ENCODE measurements around the gene DEAF1.

DEAF1 gene

DNA sequence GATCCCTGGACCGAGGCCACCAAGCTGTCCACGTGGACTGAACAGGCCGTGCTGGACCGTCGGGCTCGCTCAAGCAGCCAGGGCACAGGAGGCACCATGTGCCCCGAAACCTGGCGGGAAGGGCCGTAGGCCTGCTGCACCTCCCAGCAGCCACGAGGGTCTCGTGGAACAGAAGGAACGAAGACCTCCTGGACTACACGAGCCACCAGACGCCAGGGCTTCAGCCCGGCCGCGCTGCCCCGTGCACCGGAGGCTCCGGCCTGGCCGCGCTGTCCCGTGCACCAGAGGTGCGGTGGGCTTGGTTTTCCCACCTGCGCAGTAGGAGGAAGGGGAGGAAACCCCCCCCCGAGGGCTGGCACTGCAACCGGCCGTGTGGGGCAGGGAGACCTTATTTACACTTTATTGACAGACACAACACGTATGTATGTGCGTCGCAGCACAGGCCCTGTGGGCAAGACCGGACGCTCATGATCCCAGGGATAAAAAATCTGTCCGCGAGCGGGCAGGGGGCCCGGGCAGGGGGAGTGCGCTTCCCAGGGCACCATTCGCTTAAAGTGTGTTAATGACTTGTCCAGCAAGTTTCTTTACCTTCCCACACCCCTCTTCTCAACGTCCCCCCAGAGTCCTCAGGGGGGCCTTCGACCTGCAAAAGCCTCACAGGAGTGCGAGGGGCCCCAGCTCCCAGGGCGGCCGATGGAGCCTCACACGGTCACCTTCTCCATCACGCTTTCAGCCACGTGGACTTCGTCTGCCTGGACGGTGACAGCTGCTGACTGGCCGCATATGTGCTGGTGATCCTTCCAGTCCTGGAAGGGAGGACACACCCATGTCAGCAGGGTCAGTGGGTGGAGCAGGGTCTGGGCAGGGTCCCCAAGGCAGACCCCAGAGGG, 50.9 kb downstream of the DEAF1 start:
- no peak for DNase-seq

DNA sequence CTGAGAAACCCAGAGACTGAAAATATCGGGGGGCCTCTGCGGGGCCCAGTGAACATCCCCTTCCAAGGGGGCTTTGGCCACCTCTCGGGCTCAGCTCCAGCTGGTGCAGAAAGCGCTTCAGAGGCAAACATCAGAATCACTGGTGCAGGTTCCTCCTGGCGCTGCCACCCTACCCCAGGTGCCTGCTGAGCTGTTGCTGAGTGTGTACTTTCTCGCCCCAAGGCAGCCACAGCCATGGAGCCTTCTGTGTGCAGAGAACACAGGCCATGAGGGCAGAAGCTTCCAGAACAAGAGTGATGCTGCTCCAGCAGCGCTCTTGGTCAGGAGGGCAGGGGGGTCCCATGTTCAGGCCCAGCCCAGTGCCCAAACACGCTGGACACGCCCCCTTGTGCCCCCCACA, 51.7 kb downstream of the DEAF1 start:
- no peak for DNase-seq

DNA sequence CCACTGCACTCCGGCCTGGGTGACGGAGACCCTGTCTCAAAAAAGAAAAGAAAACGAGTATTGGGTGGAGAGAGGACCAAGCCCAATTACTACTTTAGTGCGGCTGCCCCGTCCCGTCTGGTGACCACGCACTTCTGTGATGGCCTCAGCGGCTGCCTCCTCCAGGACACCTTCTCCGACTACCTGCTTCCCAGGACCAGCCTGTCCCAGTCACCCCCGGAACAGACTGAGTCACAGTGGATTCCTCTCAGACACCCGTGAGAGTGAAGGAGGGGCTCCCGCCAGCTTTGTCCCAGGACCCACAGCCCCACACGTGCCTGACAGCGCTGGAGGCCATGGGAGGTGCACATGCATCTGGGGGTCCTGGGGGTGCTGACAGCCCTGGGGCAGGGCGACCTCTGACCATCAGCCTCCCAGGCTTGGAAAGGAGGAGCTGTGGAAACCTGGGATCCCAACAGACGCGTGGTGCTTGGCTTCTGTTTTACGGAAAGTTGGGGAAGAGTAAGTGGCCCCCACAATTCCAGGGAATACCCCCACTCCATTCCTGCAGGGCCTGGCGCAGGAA, 53.1 kb downstream of the DEAF1 start:
- DNase-seq, result no peak

DNA sequence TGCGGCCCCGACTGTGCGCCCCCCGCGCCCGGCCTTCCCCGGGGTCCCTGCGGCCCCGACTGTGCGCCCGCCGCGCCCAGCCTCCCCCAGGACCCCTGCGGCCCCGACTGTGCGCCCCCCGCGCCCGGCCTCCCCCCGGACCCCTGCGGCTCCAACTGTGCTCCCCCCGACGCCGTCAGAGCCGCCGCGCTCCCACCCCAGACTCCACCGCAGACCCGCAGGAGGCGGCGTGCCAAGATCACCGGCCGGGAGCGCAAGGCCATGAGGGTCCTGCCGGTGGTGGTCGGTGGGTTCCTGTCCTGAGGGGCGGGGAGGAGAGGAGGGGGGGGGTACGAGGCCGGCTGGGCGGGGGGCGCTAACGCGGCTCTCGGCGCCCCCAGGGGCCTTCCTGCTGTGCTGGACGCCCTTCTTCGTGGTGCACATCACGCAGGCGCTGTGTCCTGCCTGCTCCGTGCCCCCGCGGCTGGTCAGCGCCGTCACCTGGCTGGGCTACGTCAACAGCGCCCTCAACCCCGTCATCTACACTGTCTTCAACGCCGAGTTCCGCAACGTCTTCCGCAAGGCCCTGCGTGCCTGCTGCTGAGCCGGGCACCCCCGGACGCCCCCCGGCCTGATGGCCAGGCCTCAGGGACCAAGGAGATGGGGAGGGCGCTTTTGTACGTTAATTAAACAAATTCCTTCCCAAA, 54.9 kb downstream of the DEAF1 start:
- no peak for DNase-seq

DNA sequence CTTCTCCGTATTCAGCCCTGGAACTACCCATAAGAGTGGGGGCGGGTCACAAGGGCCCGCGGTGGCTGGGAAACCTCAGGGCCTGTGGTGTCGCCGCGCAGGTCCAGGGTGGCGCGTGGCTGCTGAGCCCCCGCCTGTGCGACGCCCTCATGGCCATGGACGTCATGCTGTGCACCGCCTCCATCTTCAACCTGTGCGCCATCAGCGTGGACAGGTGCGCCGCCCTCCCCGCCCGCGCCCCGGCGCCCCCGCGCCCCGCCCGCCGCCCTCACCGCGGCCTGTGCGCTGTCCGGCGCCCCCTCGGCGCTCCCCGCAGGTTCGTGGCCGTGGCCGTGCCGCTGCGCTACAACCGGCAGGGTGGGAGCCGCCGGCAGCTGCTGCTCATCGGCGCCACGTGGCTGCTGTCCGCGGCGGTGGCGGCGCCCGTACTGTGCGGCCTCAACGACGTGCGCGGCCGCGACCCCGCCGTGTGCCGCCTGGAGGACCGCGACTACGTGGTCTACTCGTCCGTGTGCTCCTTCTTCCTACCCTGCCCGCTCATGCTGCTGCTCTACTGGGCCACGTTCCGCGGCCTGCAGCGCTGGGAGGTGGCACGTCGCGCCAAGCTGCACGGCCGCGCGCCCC, 55.6 kb downstream of the DEAF1 start:
- DNase-seq, result no peak

DNA sequence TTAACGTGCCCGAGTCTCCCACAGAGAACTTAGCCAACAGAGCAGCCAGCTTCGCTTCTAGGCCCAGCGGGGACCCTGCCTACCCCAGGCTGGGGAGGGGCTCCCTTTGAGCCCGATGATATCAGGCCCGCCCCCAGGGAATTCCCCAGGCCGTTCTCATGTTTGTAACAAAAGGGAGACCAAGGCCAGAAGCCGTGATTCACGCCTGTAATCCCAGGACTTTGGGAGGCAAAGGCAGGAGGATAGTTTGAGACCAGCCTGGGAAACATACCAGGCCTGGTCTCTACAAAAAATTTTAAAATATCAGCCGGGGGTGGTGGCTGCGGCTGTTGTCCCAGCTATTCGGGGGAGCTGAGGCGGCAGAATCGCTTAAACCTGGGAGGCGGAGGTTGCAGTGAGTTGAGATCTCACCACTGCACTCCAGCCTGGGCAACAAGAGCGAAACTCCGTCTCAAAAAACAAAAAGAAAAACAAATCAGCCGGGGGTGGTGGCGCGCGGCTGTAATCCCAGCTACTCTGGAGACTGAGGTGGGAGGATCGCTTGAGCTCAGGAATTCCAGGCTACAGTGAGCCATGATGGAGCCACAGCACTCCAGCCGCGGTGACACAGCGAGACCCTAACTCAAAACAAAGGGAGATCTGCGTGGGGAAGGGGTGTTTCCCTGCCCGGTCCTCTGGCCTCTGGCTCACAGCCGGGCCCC, 56.2 kb downstream of the DEAF1 start:
- DNase-seq, result no peak

DNA sequence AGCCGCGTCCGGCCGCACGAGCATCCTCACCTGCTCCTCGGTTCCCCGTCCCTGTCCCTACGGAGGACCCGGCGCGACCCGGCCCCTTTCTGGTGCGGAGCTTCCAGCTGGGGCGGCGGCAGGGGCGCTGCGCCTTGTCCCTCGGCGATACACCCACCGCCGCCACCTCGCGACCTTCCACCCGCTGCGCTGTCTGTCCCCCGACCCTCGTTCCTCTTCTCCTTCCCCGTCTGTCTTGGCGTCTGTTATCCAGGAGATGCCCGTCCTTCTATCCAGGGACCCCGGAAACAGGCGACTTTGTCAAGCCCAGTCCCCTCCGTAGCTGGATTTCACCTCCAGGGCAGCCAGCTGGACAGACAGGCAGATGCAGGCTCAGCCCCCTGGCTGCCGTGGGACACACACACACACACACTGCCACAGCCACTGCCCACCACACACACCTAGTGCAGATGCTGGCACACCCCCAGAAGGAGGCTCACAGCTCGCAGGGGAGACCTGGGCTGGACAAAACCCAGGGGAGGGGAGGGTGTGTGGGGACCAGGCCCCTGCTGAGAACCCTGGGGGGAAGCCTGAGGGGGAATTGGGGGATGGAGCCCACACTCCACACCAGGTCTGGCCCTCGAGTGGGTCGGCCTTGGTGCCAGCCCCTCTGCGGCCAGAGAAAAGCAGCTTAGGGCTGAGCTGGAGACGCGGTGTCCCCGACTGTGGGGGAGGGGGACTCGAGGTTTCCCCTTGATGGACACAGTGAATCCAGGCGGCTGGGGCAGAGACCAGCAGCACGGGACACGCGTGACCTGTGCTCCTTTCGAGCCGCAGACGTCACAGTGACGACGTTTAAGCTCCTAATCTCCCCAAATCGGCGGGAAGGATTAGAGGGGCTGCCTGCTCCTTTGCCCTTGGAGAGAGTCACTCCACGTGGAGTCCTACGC, 57.2 kb downstream of the DEAF1 start:
- no peak for DNase-seq

DNA sequence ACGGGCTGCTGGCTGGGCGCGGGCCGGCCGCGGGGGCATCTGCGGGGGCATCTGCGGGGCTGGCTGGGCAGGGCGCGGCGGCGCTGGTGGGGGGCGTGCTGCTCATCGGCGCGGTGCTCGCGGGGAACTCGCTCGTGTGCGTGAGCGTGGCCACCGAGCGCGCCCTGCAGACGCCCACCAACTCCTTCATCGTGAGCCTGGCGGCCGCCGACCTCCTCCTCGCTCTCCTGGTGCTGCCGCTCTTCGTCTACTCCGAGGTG, 57.8 kb downstream of the DEAF1 start:
- no peak for DNase-seq

DNA sequence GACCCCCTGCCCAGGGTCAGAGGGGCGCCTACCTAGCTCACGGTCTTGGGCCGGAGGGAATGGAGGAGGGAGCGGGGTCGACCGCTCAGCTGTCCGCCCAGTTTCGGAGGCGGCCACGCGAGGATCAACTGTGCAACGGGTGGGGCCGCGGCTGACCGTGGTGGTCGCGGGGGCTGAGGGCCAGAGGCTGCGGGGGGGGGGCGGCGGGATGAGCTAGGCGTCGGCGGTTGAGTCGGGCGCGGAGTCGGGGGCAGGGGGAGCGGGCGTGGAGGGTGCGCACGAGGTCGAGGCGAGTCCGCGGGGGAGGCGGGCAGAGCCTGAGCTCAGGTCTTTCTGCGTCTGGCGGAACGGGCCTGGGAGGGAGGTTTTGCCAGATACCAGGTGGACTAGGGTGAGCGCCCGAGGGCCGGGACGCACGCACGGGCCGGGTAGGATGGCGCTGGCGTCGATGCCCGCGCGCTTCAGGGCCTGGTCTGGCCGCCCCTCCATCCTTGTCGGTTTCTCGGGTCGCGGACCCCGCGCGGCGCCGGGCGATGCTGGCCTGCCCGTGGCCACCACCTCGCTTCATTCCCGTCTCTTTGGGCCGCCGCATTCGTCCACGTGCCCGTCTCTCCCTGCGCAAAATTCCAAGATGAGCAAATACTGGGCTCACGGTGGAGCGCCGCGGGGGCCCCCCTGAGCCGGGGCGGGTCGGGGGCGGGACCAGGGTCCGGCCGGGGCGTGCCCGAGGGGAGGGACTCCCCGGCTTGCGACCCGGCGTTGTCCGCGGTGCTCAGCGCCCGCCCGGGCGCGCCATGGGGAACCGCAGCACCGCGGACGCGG, 58.3 kb downstream of the DEAF1 start, which contains the start of gene DRD4:
TSS of gene DRD4 (plus strand) at position 759 of the 822 bp plus-strand sequence. CDS start at position 795, 36 bp downstream.
- no peak for DNase-seq

DNA sequence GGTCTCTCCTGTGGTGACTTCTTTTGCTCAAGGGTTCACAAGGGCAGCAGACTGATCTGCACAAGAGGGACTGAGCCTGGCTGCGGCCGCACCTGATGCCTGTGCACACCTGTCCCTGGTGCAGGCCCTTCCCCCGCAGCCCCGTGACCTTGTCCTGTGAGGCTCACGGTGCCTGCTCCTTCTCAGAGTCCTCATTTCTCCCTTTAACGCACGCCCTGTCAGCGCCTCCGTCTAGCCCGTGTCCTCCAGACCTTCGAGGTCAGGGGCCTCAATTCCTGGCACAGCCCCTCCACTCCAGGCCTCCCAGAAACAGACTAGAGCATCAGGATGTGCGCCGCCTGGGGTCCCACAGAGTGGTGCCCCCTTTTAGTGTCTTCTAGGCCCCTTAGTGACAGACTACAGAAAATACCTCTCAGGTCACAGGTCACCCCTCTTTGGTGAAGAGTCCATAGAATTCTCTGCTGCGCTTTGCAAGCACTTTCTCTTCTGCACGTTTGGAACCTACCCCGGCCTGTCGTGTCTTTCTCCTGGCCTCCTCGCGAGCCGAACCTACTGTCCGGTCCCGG, 59.0 kb downstream of the DEAF1 start:
- DNase-seq, result no peak

DNA sequence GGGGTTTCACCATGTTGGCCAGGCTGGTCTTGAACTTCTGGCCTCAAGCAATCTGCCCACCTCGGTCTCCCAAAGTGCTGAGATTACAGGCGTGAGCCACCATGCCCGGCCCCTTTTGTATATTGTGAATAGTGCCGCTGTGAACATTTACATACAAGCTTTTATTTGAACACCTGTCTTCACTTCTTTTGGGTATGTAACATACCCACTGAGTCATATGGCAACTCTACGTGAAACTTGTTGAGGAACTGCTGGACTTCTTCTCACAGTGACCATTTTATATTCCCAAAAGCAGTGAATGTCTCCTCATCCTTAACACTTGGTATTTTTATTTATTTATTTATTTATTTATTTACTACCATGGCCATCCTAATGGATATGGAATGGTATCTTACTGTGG, 64.2 kb downstream of the DEAF1 start:
- no peak for DNase-seq

DNA sequence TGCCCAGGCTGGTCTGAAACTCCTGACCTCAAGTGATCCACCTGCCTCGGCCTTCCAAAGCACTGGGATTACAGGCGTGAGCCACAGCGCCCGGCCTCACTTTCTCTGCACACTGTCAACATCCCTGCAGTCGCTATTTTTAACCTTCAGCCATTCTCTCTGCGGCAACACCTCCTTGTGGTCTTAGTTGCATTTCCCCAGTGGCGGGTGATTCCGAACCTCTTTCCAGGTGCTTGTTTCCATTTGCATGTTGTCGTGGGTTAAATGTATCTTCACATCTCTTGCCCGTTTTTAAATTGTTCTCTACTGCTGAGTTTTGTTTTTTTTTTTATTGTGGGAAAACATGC, 65.8 kb downstream of the DEAF1 start:
- DNase-seq, result no peak

DNA sequence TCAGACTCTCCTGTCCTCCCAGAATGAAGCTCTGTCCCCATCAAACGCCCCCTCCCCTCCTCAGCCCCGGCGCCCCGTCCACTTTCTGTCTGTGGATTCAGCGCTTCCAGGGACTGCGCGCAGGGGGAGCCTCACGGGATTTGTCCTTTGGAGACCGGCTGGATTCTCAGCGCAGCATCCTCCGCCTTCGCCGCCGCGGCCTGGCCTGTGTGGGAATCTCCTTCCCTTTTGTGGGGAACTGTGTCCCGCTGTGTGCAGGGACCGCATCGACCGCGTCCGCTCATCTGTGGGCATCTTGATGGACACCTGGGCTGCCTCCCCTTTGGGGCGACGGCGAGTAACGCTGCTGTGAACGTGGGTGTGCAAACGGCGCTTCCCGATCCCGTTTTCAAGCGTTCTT, 67.0 kb downstream of the DEAF1 start:
- no peak for DNase-seq

DNA sequence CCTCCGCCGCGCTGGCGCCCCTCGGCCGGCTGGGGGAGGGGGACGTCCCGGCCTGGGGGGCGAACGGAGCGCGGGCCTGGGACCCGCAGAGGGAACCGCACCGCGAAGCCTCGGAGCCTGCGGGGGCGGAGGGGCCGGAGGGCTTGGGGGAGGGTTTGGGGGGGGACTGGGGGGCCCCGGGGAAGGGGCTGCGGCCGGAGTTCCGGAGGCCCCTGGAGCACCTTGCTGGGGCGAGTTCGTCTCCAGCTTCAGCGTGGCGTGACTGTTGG, 67.8 kb downstream of the DEAF1 start:
- DNase-seq, result no peak

DNA sequence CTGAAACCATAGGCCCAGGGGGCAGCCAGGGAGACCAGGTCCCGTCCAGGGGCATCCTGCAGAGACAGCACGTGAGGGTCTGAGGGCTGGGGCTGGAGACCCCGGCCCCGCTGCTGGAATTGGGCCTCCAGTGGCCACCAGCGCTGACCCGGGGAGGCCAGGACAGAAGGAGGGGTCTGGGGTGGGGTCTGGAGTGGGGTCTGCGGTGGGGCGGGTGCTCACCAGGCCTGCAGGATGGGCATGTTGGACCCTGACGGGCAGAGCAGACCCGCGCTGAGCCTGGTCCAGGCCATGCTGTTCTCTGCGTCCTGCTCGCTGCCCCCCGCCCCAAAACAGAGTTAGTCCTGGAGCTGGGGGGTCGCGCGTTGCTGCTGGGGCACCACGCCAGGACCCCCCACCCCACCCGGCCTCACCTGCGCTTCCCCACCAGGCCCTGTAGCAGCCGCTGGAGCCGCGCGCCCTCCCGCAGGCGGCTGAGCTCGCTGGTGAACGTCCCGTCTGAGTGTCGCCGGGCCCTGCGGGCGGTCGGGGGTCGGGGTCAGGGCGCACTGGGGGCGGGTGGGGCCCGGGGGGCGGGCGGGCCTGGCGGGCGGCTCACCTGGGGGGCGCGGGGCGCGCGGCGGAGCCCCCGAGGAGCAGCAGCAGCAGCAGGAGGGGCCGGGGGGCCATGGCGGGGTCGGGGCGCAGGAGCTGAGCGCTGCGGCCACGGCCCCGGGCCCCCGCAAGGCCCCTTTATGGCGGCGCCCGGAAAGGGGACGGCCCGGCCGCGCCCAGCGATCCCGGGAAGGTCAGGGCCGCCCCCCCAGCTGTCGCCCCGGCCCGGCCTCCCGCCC, 68.3 kb downstream of the DEAF1 start, which contains the start of gene SCT:
TSS of gene SCT (minus strand) at position 707 of the 833 bp plus-strand sequence. CDS start at position 669, 38 bp downstream.
- no peak for DNase-seq

DNA sequence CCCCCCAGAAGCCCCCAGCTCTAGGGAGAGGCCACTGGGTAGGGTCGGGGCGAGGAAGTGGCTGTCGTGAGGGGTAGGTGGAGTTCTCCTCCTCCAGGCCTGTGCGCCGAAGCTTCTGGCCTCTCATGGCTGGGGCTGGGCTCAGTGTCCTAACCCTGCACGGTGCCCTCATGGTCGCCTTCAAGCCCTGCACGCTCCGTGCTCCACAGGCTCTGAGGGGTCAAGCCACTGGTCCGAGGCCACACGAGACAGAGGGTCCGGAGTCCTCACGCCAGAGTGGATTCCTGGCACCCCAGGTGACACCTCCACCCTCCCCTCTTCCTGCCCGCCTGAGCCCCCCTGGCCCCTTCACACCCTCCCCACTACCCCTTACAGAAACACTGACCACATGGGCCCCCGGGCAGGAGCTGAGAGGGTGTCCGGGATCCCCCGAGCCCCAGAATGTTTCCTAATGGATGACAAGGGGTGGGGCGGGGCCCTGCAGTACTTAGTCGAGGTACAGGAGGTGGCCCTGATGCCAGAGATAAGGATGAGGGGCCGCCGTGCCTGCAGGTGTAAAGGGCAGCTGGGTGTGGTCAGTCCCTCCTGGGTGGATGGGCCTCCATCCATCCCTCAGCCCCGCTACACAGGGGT, 69.3 kb downstream of the DEAF1 start:
- DNase-seq, result no peak

DNA sequence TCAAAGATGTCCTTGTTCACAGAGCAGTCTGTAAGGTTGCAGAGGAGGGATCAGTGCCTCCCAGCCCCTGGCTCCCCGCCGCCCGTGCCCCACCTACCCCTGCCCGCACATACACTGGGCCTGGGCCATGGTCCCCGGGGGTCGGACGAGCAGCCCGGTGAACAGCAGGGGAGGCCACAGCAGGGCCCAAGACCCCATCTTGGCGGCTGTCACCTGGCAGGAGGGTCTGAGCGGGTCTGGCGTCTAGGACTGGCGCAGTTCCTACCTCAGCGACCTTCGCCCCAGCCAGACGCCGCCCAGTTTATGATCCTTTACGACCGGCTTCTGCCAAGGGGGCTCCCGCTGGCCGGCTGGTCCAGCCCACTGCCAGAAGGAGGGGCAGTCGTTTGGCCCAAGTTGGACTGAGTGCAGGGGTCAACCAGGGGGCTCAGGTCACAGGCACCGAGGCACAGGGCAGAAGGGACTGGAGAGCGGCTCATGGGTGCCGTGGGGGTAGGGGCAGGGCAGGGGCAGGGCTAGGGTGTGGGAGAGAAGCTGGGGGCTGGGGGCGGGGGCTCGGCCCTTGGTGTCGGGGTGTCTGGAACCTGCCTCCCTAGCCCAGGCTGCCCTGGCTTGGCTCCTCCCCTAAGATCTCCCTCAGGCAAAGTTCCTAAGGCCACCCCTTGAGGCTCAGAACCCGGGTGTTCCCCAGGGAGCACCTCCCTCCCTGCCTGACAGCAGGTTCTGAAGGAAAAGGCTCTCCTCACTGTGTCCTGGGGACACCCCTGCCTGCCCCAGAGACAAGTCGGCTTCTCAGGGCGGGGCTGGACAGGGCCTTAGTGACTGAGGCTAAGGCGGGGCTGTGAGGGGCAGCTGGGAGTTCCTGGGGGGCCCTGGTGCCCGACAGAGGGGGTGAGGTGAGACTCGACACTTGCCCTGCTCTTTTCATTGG, 70.1 kb downstream of the DEAF1 start, which contains the start of gene CDHR5:
TSS of gene CDHR5 (minus strand) at position 251 of the 931 bp plus-strand sequence. CDS start at position 198, 53 bp downstream.
- no peak for DNase-seq
